Activated CD4-positive, CD25-positive, alpha-beta regulatory T cell treated with anti-CD3 and anti-CD28 coated beads, Interleukin-2, amount 50 U/mL, for 16 hours (primary cell): Measurements from ENCODE around the gene MMP23B.
"Not testable (repeated sequence)": the region's sequence is repeated elsewhere in the genome, so short reads cannot be mapped to it uniquely, and the experiment has no call there.

ENCODE experiments used
- DNase-seq: peaks from one replicate; pipeline ENCODE4 v3.0.0-alpha.2; 2020; ENCODE audit warnings: low read depth, low spot score

The MMP23B gene

GRCh38 chr1:1631782-1632420 is at the start of gene MMP23B:
MMP23B (plus strand) TSS chr1:1632173; CDS start chr1:1632219, 46 bp downstream.
- no peak for DNase-seq

- DNase-seq: no peak
Measured at GRCh38 chr1:1582585-1583346, 49.2 kb upstream of the MMP23B start.

- DNase-seq: no peak
Measured at GRCh38 chr1:1583347-1584010, 48.5 kb upstream of the MMP23B start.

GRCh38 chr1:1591452-1591851 is 40.5 kb upstream of the MMP23B start:
- no peak for DNase-seq

- no peak for DNase-seq
Measured at GRCh38 chr1:1593834-1594601, 38.0 kb upstream of the MMP23B start.

GRCh38 chr1:1594602-1595260 is 37.2 kb upstream of the MMP23B start:
- DNase-seq: no peak

- DNase-seq: not testable (repeated sequence)
Measured at GRCh38 chr1:1595341-1595740, 36.6 kb upstream of the MMP23B start.

- no peak for DNase-seq
Measured at GRCh38 chr1:1596493-1597274, 35.3 kb upstream of the MMP23B start.

GRCh38 chr1:1597275-1597930 is 34.6 kb upstream of the MMP23B start:
- DNase-seq: no peak

GRCh38 chr1:1598051-1598719 is 33.8 kb upstream of the MMP23B start:
- no peak for DNase-seq

GRCh38 chr1:1598720-1599029 is 33.3 kb upstream of the MMP23B start:
- DNase-seq: no peak

- DNase-seq: no peak
Measured at GRCh38 chr1:1599030-1599934, 32.7 kb upstream of the MMP23B start.

GRCh38 chr1:1599935-1600860 is 31.8 kb upstream of the MMP23B start, which contains the start of gene FNDC10:
FNDC10 (minus strand) TSS chr1:1600135; CDS start chr1:1600015, 120 bp downstream.
- no peak for DNase-seq

GRCh38 chr1:1600861-1601563 is 31.0 kb upstream of the MMP23B start:
- DNase-seq: no peak

- DNase-seq: no peak
Measured at GRCh38 chr1:1601564-1602303, 30.2 kb upstream of the MMP23B start.
